ENCODE data around the gene ZNF581.

GRCh38 chr19:55652311-55653128 is 9.1 kb downstream of the ZNF581 start:
- no peak for TF ChIP-seq CTCF (IDR thresholded peaks at IDR 0.05; ENCODE audit: low read depth, low read length, missing input control)
- no peak for TF ChIP-seq YY1 (IDR thresholded peaks at IDR 0.05)
- TF ChIP-seq MAX (IDR thresholded peaks at IDR 0.05), result no peak
- TF ChIP-seq JUND (IDR thresholded peaks at IDR 0.05), result no peak
- no peak for TF ChIP-seq TAF1 (conservative IDR thresholded peaks at IDR 0.05)
- no peak for TF ChIP-seq FOXA1 (IDR thresholded peaks at IDR 0.05)
- no peak for TF ChIP-seq HNF4G (IDR thresholded peaks at IDR 0.05)
- no peak for TF ChIP-seq ATF3 (IDR thresholded peaks at IDR 0.05)
- TF ChIP-seq REST (IDR thresholded peaks at IDR 0.05), result no peak

Data from liver (tissue), 3 donors.